H9 (cell line): ENCODE results near the gene ADIRF. TPM values are rescaled to one million over a fixed set of nuclear protein-coding genes. Genes with fewer than 3 reads are reported as not detected.

Experiments used
- DNase-seq: peaks from one replicate; pipeline ENCODE4 v3.0.0-alpha.2; 2017
- H2AFZ ChIP-seq: one replicate; pipeline ENCODE4 v1.6.1; 2013; ENCODE audit warnings: mild to moderate bottlenecking, low read length, control low read depth, moderate library complexity
- H2AK5ac ChIP-seq: 2 replicates; pipeline ENCODE4 v1.6.1; 2013; ENCODE audit warnings: low read length, control low read depth, mixed read lengths; ENCODE audit not compliant: insufficient read length
- H2BK120ac ChIP-seq: one replicate; pipeline ENCODE4 v1.6.1; 2013; ENCODE audit warnings: low read depth, mild to moderate bottlenecking, low read length, control low read depth, inconsistent platforms; ENCODE audit not compliant: poor library complexity, severe bottlenecking
- H2BK12ac ChIP-seq: 2 replicates; pipeline ENCODE4 v1.6.1; 2013; ENCODE audit warnings: low read length, control low read depth, mixed read lengths, low read depth; ENCODE audit not compliant: insufficient read length
- H2BK15ac ChIP-seq: 2 replicates; pipeline ENCODE4 v1.6.1; 2013; ENCODE audit warnings: low read depth, low read length, control low read depth
- H2BK20ac ChIP-seq: one replicate; pipeline ENCODE4 v1.6.1; 2013; ENCODE audit warnings: low read depth, mild to moderate bottlenecking, low read length, control low read depth, inconsistent platforms; ENCODE audit not compliant: poor library complexity, severe bottlenecking
- H2BK5ac ChIP-seq: 2 replicates; pipeline ENCODE4 v1.6.1; 2013; ENCODE audit warnings: low read length, control low read depth, mixed read lengths; ENCODE audit not compliant: insufficient read length
- H3K14ac ChIP-seq: 2 replicates; pipeline ENCODE4 v1.6.1; 2013; ENCODE audit warnings: low read length, control low read depth; ENCODE audit not compliant: insufficient read depth
- H3K18ac ChIP-seq: 2 replicates; pipeline ENCODE4 v1.6.1; 2013; ENCODE audit warnings: low read depth, mild to moderate bottlenecking, mixed read lengths, low read length, control low read depth; ENCODE audit not compliant: insufficient read length
- H3K23ac ChIP-seq: 2 replicates; pipeline ENCODE4 v1.6.1; 2013; ENCODE audit warnings: low read length, control low read depth, mixed read lengths, low read depth; ENCODE audit not compliant: insufficient read length
- H3K23me2 ChIP-seq: 2 replicates; pipeline ENCODE4 v1.6.1; 2013; ENCODE audit warnings: low read depth, mild to moderate bottlenecking, mixed read lengths, low read length, control low read depth; ENCODE audit not compliant: insufficient read length, poor library complexity, severe bottlenecking
- H3K27ac ChIP-seq: 2 replicates; pipeline ENCODE4 v1.5.1; 2013; ENCODE audit warnings: low read length, control low read depth, mixed read lengths, low read depth; ENCODE audit not compliant: insufficient read length
- H3K27me3 ChIP-seq: 2 replicates; pipeline ENCODE4 v1.6.1; 2013; ENCODE audit warnings: low read length, control low read depth, inconsistent platforms; ENCODE audit not compliant: insufficient read depth
- H3K4ac ChIP-seq: 2 replicates; pipeline ENCODE4 v1.6.1; 2013; ENCODE audit warnings: low read depth, mild to moderate bottlenecking, control low read depth, inconsistent platforms, low read length, moderate library complexity
- H3K4me1 ChIP-seq: 2 replicates; pipeline ENCODE4 v1.6.1; 2013; ENCODE audit warnings: low read length, control low read depth, inconsistent platforms; ENCODE audit not compliant: insufficient read depth
- H3K4me2 ChIP-seq: 2 replicates; pipeline ENCODE4 v1.6.1; 2013; ENCODE audit warnings: low read length, control low read depth, mixed read lengths; ENCODE audit not compliant: insufficient read length, insufficient read depth
- H3K56ac ChIP-seq: 2 replicates; pipeline ENCODE4 v1.6.1; 2013; ENCODE audit warnings: low read depth, mild to moderate bottlenecking, mixed read lengths, low read length, control low read depth; ENCODE audit not compliant: insufficient read length
- H3K79me1 ChIP-seq: 2 replicates; pipeline ENCODE4 v1.6.1; 2013; ENCODE audit warnings: low read depth, mild to moderate bottlenecking, moderate library complexity, low read length, control low read depth, inconsistent platforms; ENCODE audit not compliant: insufficient read depth, poor library complexity, severe bottlenecking
- H3K79me2 ChIP-seq: 2 replicates; pipeline ENCODE4 v1.6.1; 2013; ENCODE audit warnings: low read length, control low read depth, inconsistent platforms; ENCODE audit not compliant: insufficient read depth
- H3K9ac ChIP-seq: 2 replicates; pipeline ENCODE4 v1.6.1; 2013; ENCODE audit warnings: low read length, control low read depth, mixed read lengths; ENCODE audit not compliant: insufficient read length; ENCODE audit errors: extremely low read depth
- H3K9me3 ChIP-seq: one replicate; pipeline ENCODE4 v1.6.1; 2013; ENCODE audit warnings: low read depth, low read length, inconsistent platforms; ENCODE audit not compliant: control insufficient read depth
- H3T11ph ChIP-seq: one replicate; pipeline ENCODE4 v1.6.1; 2013; ENCODE audit warnings: mild to moderate bottlenecking, low read length, control low read depth, inconsistent platforms
- H4K20me1 ChIP-seq: one replicate; pipeline ENCODE4 v1.6.1; 2013; ENCODE audit not compliant: control insufficient read depth, insufficient read length, insufficient read depth
- H4K5ac ChIP-seq: 2 replicates; pipeline ENCODE4 v1.6.1; 2013; ENCODE audit warnings: low read depth, mild to moderate bottlenecking, mixed read lengths, low read length, control low read depth; ENCODE audit not compliant: insufficient read length
- H4K8ac ChIP-seq: replicated peaks from 2 replicates; pipeline ENCODE4 v1.6.1; 2013; ENCODE audit warnings: low read length, control low read depth, mixed read lengths, low read depth; ENCODE audit not compliant: insufficient read length
- H4K91ac ChIP-seq: 2 replicates; pipeline ENCODE4 v1.6.1; 2013; ENCODE audit warnings: low read depth, mild to moderate bottlenecking, moderate library complexity, mixed read lengths, low read length, control low read depth; ENCODE audit not compliant: insufficient read length
- H3K27ac Mint-ChIP-seq, 3 experiments: 2 replicates in 2 of 3; 3 replicates in 1 of 3; pipeline ENCODE4 v1.8.0; 2020 to 2021; ENCODE audit warnings: mixed read lengths in 3 of 3, mild to moderate bottlenecking in 1 of 3, moderate library complexity in 1 of 3
- H3K27me3 Mint-ChIP-seq: 2 replicates; pipeline ENCODE4 v1.8.0; 2021; ENCODE audit warnings: low read depth, mild to moderate bottlenecking, moderate library complexity, mixed read lengths
- H3K36me3 Mint-ChIP-seq, 3 experiments: 2 replicates in 2 of 3; 3 replicates in 1 of 3; pipeline ENCODE4 v1.8.0; 2020 to 2021; ENCODE audit warnings: low read depth in 3 of 3, mixed read lengths in 3 of 3; ENCODE audit not compliant: insufficient read depth in 1 of 3
- H3K4me1 Mint-ChIP-seq, 2 experiments: 2 replicates each; pipeline ENCODE4 v1.8.0; 2020; ENCODE audit warnings: mixed read lengths in 2 of 2
- H3K4me3 Mint-ChIP-seq, 2 experiments: 2 replicates in 1 of 2; 3 replicates in 1 of 2; pipeline ENCODE4 v1.8.0; 2020 to 2021; ENCODE audit warnings: mild to moderate bottlenecking in 2 of 2, mixed read lengths in 2 of 2, moderate library complexity in 1 of 2
- H3K9me3 Mint-ChIP-seq, 2 experiments: 2 replicates in 1 of 2; 3 replicates in 1 of 2; pipeline ENCODE4 v1.8.0; 2020; ENCODE audit warnings: mild to moderate bottlenecking in 2 of 2, mixed read lengths in 2 of 2, moderate library complexity in 1 of 2
- WGBS: extraction: QIAGEN DNeasy Blood & Tissue Kit; methylation state at CpG from one replicate; pipeline ENCODE4 v1.1.7; 2013; ENCODE audit warnings: missing lambda C conversion rate, low lambda C conversion rate, mixed read lengths; ENCODE audit not compliant: insufficient read length; ENCODE audit errors: extremely low coverage; 5-methylcytosine and 5-hydroxymethylcytosine counted together
- total RNA-seq: library from RNA; stranded (reverse); gene quantifications from 2 replicates; pipeline ENCODE4 v1.2.1, GENCODE V29; 2021
- TF ChIP-seq, protein P1 (sequence below): fragments of 200-600 bp; sonication (generic); conservative IDR thresholded peaks from 3 replicates; pipeline ENCODE4 v1.8.0; 2021; ENCODE audit warnings: antibody characterized with exemption, mild to moderate bottlenecking

ADIRF gene
- total RNA-seq, 1 experiment from 2014 or later, result not detected

GRCh38 chr10:86962981-86963310, 5.3 kb upstream of the ADIRF start:
- H3K14ac ChIP-seq, result no peak overlapping the region
- H4K20me1 ChIP-seq, result no peaks in the 10 kb centered on the region
- H3K27me3 ChIP-seq, result no peaks in the 10 kb centered on the region
- H3K56ac ChIP-seq, result no peak overlapping the region
- H3K27ac ChIP-seq, result no peak overlapping the region
- H3K27me3 Mint-ChIP-seq, result no peaks in the 10 kb centered on the region
- H3K4me3 Mint-ChIP-seq, result no peak overlapping the region
- no peaks in the 10 kb centered on the region for H3K23me2 ChIP-seq
- no peaks in the 10 kb centered on the region for H3K9me3 ChIP-seq
- no peak overlapping the region for H3T11ph ChIP-seq
- no peaks in the 10 kb centered on the region for H3K79me2 ChIP-seq
- no peak overlapping the region for H2AK5ac ChIP-seq
- no peaks in the 10 kb centered on the region for H3K36me3 Mint-ChIP-seq
- H4K5ac ChIP-seq, result no peak overlapping the region
- H2BK5ac ChIP-seq, result no peak overlapping the region
- no peak for DNase-seq
- H2BK15ac ChIP-seq, result no peak overlapping the region
- H3K23ac ChIP-seq, result no peak overlapping the region
- TF ChIP-seq, protein P1, sequence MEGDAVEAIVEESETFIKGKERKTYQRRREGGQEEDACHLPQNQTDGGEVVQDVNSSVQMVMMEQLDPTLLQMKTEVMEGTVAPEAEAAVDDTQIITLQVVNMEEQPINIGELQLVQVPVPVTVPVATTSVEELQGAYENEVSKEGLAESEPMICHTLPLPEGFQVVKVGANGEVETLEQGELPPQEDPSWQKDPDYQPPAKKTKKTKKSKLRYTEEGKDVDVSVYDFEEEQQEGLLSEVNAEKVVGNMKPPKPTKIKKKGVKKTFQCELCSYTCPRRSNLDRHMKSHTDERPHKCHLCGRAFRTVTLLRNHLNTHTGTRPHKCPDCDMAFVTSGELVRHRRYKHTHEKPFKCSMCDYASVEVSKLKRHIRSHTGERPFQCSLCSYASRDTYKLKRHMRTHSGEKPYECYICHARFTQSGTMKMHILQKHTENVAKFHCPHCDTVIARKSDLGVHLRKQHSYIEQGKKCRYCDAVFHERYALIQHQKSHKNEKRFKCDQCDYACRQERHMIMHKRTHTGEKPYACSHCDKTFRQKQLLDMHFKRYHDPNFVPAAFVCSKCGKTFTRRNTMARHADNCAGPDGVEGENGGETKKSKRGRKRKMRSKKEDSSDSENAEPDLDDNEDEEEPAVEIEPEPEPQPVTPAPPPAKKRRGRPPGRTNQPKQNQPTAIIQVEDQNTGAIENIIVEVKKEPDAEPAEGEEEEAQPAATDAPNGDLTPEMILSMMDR, result no peak
- no peak overlapping the region for H2BK120ac ChIP-seq
- no CpG with 5 or more reads among the region's 7 CpGs for WGBS
- no peak overlapping the region for H3K4ac ChIP-seq
- H4K8ac ChIP-seq, result no peak overlapping the region
- no peak overlapping the region for H4K91ac ChIP-seq
- H2BK12ac ChIP-seq, result no peak overlapping the region
- H3K4me1 ChIP-seq, result peaks cover 2% of the 10 kb centered on the region; the same call in 1 of the 2 replicates
- no peaks in the 10 kb centered on the region for H3K79me1 ChIP-seq
- no peaks in the 10 kb centered on the region for H3K9me3 Mint-ChIP-seq
- no peak overlapping the region for H3K4me2 ChIP-seq
- H2AFZ ChIP-seq, result no peak overlapping the region
- no peak overlapping the region for H3K18ac ChIP-seq
- peaks cover 26 to 37% of the 10 kb centered on the region in 2 experiments for H3K4me1 Mint-ChIP-seq
- H3K9ac ChIP-seq, result no peak overlapping the region
- H2BK20ac ChIP-seq, result no peak overlapping the region
- no peak overlapping the region for H3K27ac Mint-ChIP-seq
